Activated T-helper 9 cell treated with anti-CD3 and anti-CD28 coated beads, Interleukin-2, amount 50 U/mL, for 16 hours (primary cell): ENCODE results near the gene KRTAP4-3.
"Not testable (repeated sequence)": the region's sequence is repeated elsewhere in the genome, so short reads cannot be mapped to it uniquely, and the experiment has no call there.

Experiments
- DNase-seq: peaks from one replicate; pipeline ENCODE4 v3.0.0-alpha.2; 2020; ENCODE audit warnings: low read depth

KRTAP4-3 gene

DNA sequence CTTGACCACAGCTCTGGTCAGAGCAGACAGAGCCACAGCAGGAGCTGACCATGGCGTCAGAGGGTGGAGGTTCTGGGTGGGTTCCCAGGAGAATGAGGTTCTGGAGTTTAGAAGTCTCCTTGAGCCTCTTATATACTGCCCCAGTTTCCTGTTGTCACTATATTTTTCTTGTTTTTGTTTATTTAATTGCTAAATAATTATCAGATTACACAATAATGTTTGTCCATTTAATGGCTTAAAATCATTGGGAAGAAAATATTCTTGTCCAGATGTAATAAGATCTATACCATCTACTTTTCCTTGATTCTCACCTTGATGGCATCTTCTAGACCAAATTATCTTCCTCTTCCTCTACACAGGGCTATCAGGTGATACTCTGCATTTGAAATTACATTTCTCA lies at the start of gene KRTAP4-3:
KRTAP4-3 (minus strand) TSS at position 101 of the 400 bp plus-strand sequence; CDS start at position 52, 49 bp downstream.
- DNase-seq, result no peak

- DNase-seq, result no peak
Measured at GRCh38 chr17:41215681-41216080, 47.7 kb upstream of the KRTAP4-3 start.

GRCh38 chr17:41212524-41213169 lies 44.6 kb upstream of the KRTAP4-3 start:
- DNase-seq, result no peak

DNA sequence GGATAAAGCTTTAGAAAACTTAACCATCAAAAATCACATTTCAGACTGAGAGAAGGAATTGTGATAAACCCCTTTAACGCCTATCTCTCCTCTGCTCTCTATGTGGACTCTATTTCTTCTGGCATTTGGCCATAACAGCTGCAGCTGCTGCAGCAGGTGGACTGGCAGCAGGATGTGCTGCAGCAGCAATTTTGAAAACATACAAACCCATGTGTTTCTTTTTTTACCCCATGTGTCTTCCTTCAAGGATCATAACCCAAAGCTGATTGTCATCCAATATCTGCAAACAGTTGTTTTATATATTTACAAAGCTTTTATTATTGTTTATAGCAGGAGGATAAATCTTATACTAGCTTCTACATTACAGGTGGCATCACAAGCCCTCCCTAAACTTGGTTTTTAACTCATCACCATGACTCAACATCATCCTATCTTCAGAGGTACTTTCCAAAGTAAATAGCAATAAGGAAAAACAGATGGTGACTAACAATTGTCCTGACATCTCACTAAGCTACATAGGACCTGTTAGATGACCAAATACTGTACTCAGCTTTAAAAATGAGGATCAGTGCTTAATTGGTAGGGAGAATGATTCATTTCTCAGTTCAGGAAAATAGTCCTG lies 43.9 kb upstream of the KRTAP4-3 start:
- no peak for DNase-seq

- no peak for DNase-seq
Measured at GRCh38 chr17:41199421-41200078, 31.5 kb upstream of the KRTAP4-3 start.

- DNase-seq, result no peak
Measured at GRCh38 chr17:41196068-41196467, 28.0 kb upstream of the KRTAP4-3 start.

DNA sequence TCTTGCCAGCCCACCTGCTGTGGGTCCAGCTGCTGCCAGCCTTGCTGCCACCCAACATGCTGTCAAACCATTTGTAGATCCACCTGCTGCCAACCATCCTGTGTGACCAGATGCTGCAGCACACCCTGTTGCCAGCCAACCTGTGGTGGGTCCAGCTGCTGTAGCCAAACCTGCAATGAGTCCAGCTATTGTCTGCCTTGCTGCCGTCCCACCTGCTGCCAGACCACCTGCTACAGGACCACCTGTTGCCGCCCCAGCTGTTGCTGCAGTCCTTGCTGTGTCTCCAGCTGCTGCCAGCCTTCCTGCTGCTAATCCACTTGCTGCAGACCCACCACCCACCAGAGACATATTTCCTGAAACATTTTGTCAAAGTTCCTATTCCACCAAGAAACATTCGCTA lies 22.3 kb upstream of the KRTAP4-3 start:
- DNase-seq, result no peak

GRCh38 chr17:41189837-41190318 lies 21.9 kb upstream of the KRTAP4-3 start, which contains the start of gene KRTAP9-1:
Gene KRTAP9-1, plus strand, starts transcription at chr17:41189887. Its CDS starts 0 bp downstream, at chr17:41189887.
- not testable (repeated sequence) for DNase-seq

DNA sequence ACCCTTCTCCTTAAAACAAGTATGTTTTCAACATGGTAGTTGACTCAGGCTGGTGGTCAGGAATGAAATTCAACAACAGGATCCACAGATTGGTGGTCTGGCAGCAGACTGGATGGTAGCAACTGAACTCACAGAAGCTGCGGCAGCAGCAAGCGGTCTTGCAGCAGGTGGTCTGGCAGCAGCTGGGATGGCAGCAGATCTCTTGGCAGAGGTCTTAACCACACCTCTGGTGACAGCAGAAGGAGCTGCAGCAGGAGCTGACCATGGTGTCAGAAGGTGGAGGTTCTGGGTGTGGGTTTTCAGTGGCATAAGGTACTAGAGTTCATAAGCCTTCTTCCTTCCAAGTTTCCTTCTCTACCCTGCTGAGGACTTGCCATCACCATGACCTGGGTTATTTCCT lies 18.9 kb upstream of the KRTAP4-3 start:
- no peak for DNase-seq

DNA sequence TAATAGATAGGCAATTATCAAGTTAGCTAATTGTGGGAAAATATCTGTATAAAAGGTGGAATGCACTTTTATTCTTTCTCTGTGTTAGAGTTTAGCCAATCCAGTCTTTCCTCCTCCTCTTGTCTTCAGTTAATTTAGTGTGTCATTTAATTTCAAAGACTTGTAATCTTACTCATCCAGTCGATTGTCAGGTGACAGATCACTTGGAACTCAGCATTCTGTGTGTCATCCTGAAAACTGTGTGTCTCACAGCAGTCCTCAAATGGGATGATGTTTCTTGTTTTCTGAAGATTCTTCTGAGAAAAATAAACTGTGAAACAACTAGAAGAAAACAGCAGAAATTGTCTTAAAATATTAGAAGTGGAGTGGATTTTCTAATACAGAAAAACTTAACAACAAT lies 17.0 kb upstream of the KRTAP4-3 start:
- DNase-seq, result no peak

DNA sequence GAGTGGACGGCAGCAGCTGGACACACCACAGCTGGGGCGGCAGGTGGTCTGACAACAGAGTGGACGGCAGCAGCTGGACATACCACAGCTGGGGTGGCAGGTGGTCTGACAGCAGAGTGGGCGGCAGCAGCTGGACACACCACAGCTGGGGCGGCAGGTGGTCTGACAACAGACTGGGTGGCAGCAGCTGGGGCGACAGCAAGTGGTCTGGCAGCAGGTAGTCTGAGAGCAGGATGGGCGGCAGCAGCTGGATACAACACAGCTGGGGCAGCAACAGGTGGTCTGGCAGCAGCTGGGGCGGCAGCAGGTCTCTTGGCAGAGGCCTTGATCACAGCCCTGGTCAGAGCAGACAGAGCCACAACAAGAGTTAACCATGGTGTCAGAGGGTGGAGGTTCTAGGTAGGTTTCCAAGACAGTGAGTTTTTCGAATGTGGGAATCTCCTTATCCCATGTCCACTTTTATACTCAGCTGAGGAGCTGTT lies 16.5 kb upstream of the KRTAP4-3 start, which contains the start of gene KRTAP4-1:
KRTAP4-1 (minus strand) TSS at position 432 of the 482 bp plus-strand sequence; CDS start at position 375, 57 bp downstream.
- DNase-seq, result no peak

GRCh38 chr17:41178843-41179616 lies 11.0 kb upstream of the KRTAP4-3 start:
- no peak for DNase-seq

DNA sequence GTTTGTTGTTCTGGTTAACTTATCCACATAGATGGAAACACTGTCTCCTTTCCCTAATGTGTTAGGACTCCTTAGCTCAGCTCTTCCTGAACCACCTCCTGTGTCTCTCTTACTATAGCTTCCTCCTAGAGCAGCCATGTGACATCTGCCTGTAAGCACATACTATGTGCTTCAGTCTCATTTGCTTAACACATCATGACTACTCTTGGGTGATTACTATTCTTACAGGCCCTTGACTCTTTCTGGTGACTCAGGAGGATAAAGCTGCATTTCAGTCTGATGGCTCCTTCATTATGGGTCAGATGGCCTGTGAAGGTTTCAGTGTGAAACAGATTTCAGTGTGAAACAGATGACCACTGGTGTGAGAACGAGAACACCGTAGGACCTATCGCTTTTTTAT lies 10.3 kb upstream of the KRTAP4-3 start:
- DNase-seq, result no peak

GRCh38 chr17:41177727-41178271 lies 9.8 kb upstream of the KRTAP4-3 start, which contains the start of gene KRTAP4-2:
Gene KRTAP4-2, minus strand, starts transcription at chr17:41178221. Its CDS starts 57 bp downstream, at chr17:41178164.
- no peak for DNase-seq

DNA sequence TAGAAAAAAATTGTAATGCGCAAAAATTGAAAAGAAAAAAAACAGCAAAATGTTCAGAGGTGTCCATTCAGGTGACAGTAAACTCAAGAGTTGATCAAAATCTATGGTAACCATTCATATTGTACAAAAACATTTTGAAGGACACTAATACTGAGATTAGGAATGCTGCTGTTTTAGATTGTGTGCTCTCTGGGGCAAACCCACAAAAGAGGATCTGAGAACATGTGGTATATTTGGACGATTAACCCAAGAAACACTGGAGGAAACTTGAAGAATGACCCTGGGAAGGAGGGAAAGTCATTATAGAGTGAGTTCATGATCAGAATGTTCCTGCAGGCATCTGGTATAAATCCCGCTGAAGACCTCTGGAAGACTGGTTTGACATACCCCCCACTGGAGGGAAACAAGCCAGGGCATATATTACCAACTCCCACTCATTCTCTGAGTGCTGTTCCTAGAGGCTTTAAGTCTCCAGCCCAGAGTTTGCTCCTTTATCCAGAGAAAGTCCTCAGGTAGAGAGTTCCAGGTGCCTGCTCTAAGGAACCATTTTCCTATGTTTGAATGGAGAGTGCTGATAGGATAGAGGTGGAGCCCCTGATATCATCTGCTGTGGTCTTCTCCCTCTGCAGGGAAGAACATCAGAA lies 8.8 kb upstream of the KRTAP4-3 start:
- no peak for DNase-seq

GRCh38 chr17:41171886-41172285 lies 3.9 kb upstream of the KRTAP4-3 start:
- DNase-seq, result no peak

- no peak for DNase-seq
Measured at GRCh38 chr17:41167561-41167960, 460 bp downstream of the KRTAP4-3 start.

DNA sequence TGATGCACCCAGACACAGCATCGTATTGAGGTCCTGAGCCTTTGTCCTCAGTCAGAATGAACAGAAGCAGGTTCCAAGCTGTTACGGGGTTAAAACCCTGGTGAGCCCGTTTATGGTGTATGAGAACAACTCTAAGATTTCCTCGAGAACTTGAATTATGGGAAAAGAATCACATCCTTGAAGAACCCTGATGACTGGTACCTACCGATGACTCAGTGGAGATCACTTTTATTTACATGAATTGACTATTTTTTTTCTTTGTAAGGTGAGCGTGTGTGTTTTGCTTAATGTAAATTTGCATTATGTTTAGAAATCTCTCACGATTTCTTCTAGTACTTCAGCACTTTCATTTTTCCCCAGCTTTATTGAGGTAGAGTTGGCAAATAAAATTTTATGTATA lies 4.2 kb downstream of the KRTAP4-3 start:
- DNase-seq, result no peak

- DNase-seq, result no peak
Measured at GRCh38 chr17:41160648-41161047, 7.4 kb downstream of the KRTAP4-3 start, which contains the start of gene KRTAP4-4. Gene KRTAP4-4, minus strand, starts transcription at chr17:41160748. Its CDS starts 57 bp downstream, at chr17:41160691.

GRCh38 chr17:41160190-41160589 lies 7.8 kb downstream of the KRTAP4-3 start:
- DNase-seq, result not testable (repeated sequence)

DNA sequence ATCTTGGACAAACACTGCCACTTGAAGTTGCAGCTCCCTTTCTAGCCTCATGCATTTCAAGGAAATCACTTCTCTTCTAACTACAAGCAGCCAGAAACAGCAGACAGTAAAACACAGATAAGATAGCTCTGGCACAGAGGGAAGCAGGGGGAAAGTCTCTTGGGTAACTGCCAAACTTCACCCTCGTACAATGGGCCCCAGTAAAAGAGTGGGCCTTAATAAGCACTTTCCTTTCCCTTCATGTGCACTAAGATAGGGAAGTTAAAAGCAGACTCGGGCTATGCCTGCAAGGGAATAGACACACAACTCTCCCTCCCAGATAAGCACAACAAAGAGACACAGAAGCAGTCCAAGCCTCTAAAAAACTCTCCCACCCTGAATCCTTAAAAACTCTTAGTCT lies 14.2 kb downstream of the KRTAP4-3 start:
- DNase-seq, result no peak
